Esophagus muscularis mucosa (tissue), 4 donors: ENCODE measurements around the gene PNMA8C. TPM values are rescaled to one million over a fixed set of nuclear protein-coding genes. Genes with fewer than 3 reads are reported as not detected.
"Not testable (repeated sequence)": the region's sequence is repeated elsewhere in the genome, so short reads cannot be mapped to it uniquely, and the experiment has no call there.

Experiments used
- DNase-seq: peaks from one replicate; pipeline ENCODE4 v3.0.0-alpha.2; 2017; ENCODE audit errors: extremely low spot score
- H3K27ac ChIP-seq, 4 donors: fragments of 200-600 bp; sonication (generic); replicated peaks in 1 of 4; 1 replicate in 3 of 4; 2 replicates in 1 of 4; pipeline ENCODE4 v1.5.1; 2016 to 2019; ENCODE audit warnings: mild to moderate bottlenecking in 1 of 4
- H3K27me3 ChIP-seq, 4 donors: fragments of 200-600 bp; sonication (generic); one replicate each; pipeline versions ENCODE4 v1.5.1 to v1.6.0; 2016 to 2019
- H3K36me3 ChIP-seq, 4 donors: fragments of 200-600 bp; sonication (generic); one replicate each; pipeline ENCODE4 v1.5.1; 2016 to 2019
- H3K4me1 ChIP-seq, 4 donors: fragments of 200-600 bp; sonication (generic); one replicate each; pipeline ENCODE4 v1.5.1; 2016 to 2019
- H3K4me3 ChIP-seq, 4 donors: fragments of 200-600 bp; sonication (generic); 1 replicate in 2 of 4; 2 replicates in 2 of 4; pipeline ENCODE4 v1.5.1; 2016 to 2019; ENCODE audit warnings: mild to moderate bottlenecking in 4 of 4, moderate library complexity in 1 of 4
- H3K9me3 ChIP-seq, 4 donors: fragments of 200-600 bp; sonication (generic); 1 replicate in 3 of 4; 2 replicates in 1 of 4; pipeline ENCODE4 v1.5.1; 2016 to 2019
- CTCF ChIP-seq, 3 experiments: fragments of 200-600 bp in 2 of 3; fragments of 450-650 bp in 1 of 3; sonication (generic) in 2 of 3; IDR thresholded peaks; one replicate each; pipeline ENCODE4 v1.5.1; 2017 to 2019; ENCODE audit warnings: antibody characterized with exemption in 3 of 3, mild to moderate bottlenecking in 2 of 3, moderate library complexity in 1 of 3
- EP300 ChIP-seq: sonication (generic); formaldehyde crosslinking; IDR thresholded peaks from one replicate; pipeline ENCODE4 v1.6.1; 2017; ENCODE audit warnings: antibody characterized with exemption
- POLR2A ChIP-seq: fragments of 450-650 bp; IDR thresholded peaks from one replicate; pipeline ENCODE4 v1.6.1; 2017; ENCODE audit warnings: antibody characterized with exemption, moderate library complexity, mild to moderate bottlenecking, low read depth
- POLR2AphosphoS5 ChIP-seq, 2 donors: sonication (generic); formaldehyde crosslinking; IDR thresholded peaks; one replicate each; pipeline ENCODE4 v1.6.1; 2017; ENCODE audit warnings: antibody characterized with exemption in 2 of 2
- WGBS: methylation state at CpG from one replicate; pipeline ENCODE4 v1.1.5; 2018; 5-methylcytosine and 5-hydroxymethylcytosine counted together
- intact Hi-C: fragments of 100-400 bp; cut with DNase I; formaldehyde crosslinking; loops from one replicate; pipeline ENCODE4 v1.15.1; 2023
- total RNA-seq, 4 donors: library from RNA; depleted of rRNA; stranded (reverse); fragments of >200 nt; gene quantifications; one replicate each; pipeline versions ENCODE4 v1.1.0 to v1.2.1, GENCODE V29; 2016

PNMA8C gene
- total RNA-seq, 4 donors from 2014 or later: 0.13 to 0.42 (median 0.17) TPM

GRCh38 chr19:46446021-46446420 is 17.3 kb upstream of the PNMA8C start:
- intact Hi-C loops: no loop called here
- no peak for TF ChIP-seq POLR2AphosphoS5 (IDR thresholded peaks at IDR 0.05)
- no peak for TF ChIP-seq EP300
- TF ChIP-seq POLR2A: no peak
- no peak for TF ChIP-seq CTCF (IDR thresholded peaks at IDR 0.05)
- Histone ChIP-seq H3K9me3 (no peaks in the 10 kb centered on the region), H3K27ac (no peak overlapping the region), H3K4me1 (peaks cover 5 to 17% (median 14%) of the 10 kb centered on the region in 4 donors), H3K27me3 (no peaks in the 10 kb centered on the region), H3K4me3 (no peak overlapping the region), H3K36me3 (no peaks in the 10 kb centered on the region)
- no peak for DNase-seq
- WGBS: 85% methylated on average over 15 of the region's 15 CpGs

DNA sequence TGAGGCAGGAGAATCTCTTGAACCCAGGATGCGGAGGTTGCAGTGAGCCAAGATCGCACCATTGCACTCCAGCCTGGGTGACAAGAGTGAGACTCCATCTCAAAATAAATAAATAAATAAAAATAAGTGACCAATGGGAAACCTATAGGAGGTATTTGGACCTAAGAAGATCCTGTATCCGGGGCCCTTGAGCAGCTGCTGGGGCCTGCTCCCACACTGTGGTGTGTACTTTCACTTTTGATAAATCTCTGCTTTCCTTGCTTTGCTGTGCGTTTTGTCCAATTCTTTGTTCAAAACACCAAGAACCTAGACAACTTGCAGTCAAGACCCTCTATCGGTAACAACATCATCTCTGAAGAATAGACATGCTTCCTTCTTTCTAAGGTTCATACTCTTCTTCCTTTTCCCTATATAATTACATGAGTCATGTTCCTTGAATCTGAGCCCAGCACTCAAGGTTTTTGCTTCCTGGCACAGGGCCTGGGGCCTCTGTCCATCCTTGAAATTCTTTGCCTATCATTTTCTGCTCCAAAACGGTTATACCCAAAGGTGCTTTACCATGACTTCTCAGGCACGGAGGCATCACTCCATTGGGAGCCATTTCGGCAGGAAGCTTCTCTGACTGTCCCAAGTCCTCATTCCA is 14.2 kb upstream of the PNMA8C start:
- H3K27ac ChIP-seq: peak overlapping the region in 1 of 4 donors; percentile 31
- no peak overlapping the region for H3K4me3 ChIP-seq
- H3K4me1 ChIP-seq: peaks cover 5 to 17% (median 14%) of the 10 kb centered on the region in 4 donors
- H3K9me3 ChIP-seq: no peaks in the 10 kb centered on the region
- DNase-seq: no peak
- intact Hi-C loops: no loop called here
- peak in 1 of 2 donors; percentile 37 for TF ChIP-seq POLR2AphosphoS5 (IDR thresholded peaks at IDR 0.05)
- TF ChIP-seq POLR2A: no peak
- TF ChIP-seq CTCF (IDR thresholded peaks at IDR 0.05): no peak
- TF ChIP-seq EP300: no peak
- WGBS: 49% methylated on average over 8 of the region's 8 CpGs
- H3K36me3 ChIP-seq: no peaks in the 10 kb centered on the region
- no peaks in the 10 kb centered on the region for H3K27me3 ChIP-seq

GRCh38 chr19:46441866-46442265 is 13.1 kb upstream of the PNMA8C start:
- Histone ChIP-seq H3K4me1 (peaks cover 5 to 17% (median 14%) of the 10 kb centered on the region in 4 donors), H3K27me3 (no peaks in the 10 kb centered on the region), H3K4me3 (no peak overlapping the region), H3K36me3 (no peaks in the 10 kb centered on the region), H3K9me3 (no peaks in the 10 kb centered on the region), H3K27ac (no peak overlapping the region)
- WGBS: 54% methylated on average over 1 of the region's 1 CpG
- no peak for TF ChIP-seq POLR2AphosphoS5 (IDR thresholded peaks at IDR 0.05)
- TF ChIP-seq EP300: no peak
- TF ChIP-seq CTCF (IDR thresholded peaks at IDR 0.05): no peak
- no peak for TF ChIP-seq POLR2A
- intact Hi-C loops: no loop called here
- DNase-seq: no peak

DNA sequence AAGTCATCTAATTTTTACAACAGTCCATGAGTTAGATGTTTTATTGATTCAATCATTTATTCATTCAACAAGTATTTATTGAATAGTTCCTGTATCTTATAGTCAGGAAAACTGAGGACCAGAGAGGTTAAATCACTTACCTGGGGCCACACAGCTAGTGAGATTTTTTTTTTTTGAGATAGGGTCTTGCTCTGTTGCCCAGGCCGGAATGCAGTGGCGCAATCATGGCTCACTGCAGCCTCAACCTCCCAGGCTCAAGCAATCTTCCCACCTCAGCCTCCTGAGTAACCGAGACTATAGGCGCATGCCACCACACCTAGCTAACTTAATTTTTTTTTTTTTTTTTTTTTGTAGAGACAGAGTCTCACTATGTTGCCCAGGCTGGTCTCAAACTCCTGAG is 7.0 kb upstream of the PNMA8C start:
- 95% methylated on average over 4 of the region's 4 CpGs for WGBS
- intact Hi-C loops, H3K4me3 ChIP-seq, H3K36me3 ChIP-seq, DNase-seq, H3K27ac ChIP-seq, H3K9me3 ChIP-seq, H3K4me1 ChIP-seq: not testable (repeated sequence)
- peaks cover 0 to 21% (median 0%) of the 10 kb centered on the region in 4 donors for H3K27me3 ChIP-seq

DNA sequence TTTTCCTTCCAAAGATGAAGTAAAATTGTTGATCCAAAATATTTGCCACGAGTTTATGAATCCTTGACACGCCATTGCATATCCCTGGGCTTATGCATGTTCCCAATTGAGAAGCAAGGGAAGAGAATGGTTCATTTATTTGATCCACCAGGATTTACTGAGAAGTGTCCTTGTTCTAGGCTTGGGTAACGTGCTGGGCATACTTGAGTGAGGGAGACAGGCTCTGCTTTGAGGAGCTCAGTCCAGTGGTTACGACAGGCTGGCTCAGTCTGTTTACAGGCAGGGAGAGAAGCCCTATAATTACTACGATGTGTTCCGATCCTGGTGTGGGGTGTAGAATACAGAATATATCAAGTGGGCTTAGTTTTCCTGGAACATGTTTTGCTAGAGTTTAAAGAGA is 6.3 kb upstream of the PNMA8C start:
- Histone ChIP-seq H3K27ac (no peak overlapping the region), H3K4me3 (no peak overlapping the region), H3K9me3 (no peaks in the 10 kb centered on the region), H3K4me1 (no peaks in the 10 kb centered on the region), H3K36me3 (no peaks in the 10 kb centered on the region), H3K27me3 (peaks cover 0 to 21% (median 0%) of the 10 kb centered on the region in 4 donors)
- TF ChIP-seq CTCF (IDR thresholded peaks at IDR 0.05): no peak
- TF ChIP-seq EP300: no peak
- TF ChIP-seq POLR2A: no peak
- no peak for TF ChIP-seq POLR2AphosphoS5 (IDR thresholded peaks at IDR 0.05)
- intact Hi-C loops: no loop called here
- WGBS: 57% methylated on average over 6 of the region's 6 CpGs
- DNase-seq: no peak

GRCh38 chr19:46433470-46433869 is 4.7 kb upstream of the PNMA8C start:
- H3K4me3 ChIP-seq, DNase-seq, H3K27ac ChIP-seq, intact Hi-C loops, H3K4me1 ChIP-seq, H3K36me3 ChIP-seq, H3K9me3 ChIP-seq: not testable (repeated sequence)
- 58% methylated on average over 7 of the region's 7 CpGs for whole genome bisulfite sequencing
- H3K27me3 ChIP-seq: peaks cover 0 to 29% (median 0%) of the 10 kb centered on the region in 4 donors
